Endometrial microvascular endothelial cells (primary cell): ENCODE measurements around the gene AEBP2. TPM values are rescaled to one million over a fixed set of nuclear protein-coding genes. Genes with fewer than 3 reads are reported as not detected.
"Not testable (repeated sequence)": the region's sequence is repeated elsewhere in the genome, so short reads cannot be mapped to it uniquely, and the experiment has no call there.

Experiments
- in situ Hi-C: cut with HindIII; loops from 2 replicates; pipeline ENCODE4 v1.10.0; 2017; ENCODE audit warnings: low sequenced_read_pairs, low pct_unique_long_range_greater_than_20kb; ENCODE audit errors: inconsistent ontology term
- total RNA-seq: library from RNA; depleted of rRNA; stranded (reverse); fragments of >200 nt; gene quantifications from one replicate; pipeline ENCODE4 v1.2.3, GENCODE V29; 2015; ENCODE audit errors: inconsistent ontology term

AEBP2 gene, protein sequence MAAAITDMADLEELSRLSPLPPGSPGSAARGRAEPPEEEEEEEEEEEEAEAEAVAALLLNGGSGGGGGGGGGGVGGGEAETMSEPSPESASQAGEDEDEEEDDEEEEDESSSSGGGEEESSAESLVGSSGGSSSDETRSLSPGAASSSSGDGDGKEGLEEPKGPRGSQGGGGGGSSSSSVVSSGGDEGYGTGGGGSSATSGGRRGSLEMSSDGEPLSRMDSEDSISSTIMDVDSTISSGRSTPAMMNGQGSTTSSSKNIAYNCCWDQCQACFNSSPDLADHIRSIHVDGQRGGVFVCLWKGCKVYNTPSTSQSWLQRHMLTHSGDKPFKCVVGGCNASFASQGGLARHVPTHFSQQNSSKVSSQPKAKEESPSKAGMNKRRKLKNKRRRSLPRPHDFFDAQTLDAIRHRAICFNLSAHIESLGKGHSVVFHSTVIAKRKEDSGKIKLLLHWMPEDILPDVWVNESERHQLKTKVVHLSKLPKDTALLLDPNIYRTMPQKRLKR
- total RNA-seq, result 14.1 TPM

DNA sequence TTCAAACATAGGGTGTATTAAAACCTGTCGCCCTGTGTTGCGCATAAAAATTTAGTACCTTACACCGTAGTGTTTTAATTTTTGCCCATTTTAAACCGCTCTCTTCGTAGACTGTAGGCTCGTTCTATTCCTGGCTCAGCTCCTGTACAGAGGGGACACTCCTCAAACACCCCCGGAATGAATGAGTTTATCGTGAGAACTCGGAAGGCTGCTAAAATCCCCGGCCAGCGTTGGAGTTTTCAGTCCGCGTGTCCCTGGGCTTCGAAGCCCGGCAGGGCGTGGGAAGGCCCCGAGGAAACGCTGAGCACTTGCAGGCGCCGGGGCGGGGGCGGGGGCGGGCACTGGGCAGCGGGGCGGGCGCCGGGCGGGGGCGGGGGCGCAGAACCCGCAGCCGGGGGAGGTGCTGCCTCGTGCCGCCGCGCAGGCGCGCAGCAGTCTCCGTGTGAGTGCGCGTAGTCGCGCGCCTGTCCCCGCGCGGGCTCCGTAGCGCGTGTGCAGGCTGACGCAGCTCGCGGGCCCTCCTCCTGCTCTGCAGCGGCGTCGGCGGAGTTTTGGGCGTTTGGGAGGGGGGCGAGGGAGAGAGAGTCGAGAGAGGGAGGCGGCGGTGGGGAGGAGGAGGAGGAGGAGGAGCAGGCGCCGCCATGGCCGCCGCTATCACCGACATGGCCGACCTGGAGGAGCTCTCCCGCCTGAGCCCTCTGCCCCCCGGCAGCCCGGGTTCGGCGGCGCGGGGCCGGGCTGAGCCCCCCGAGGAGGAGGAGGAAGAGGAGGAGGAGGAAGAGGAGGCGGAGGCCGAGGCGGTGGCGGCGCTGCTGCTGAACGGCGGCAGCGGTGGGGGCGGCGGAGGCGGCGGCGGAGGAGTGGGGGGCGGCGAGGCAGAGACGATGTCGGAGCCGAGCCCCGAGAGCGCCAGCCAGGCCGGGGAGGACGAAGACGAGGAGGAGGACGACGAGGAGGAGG lies at the start of gene AEBP2:
TSS of gene AEBP2 (plus strand) at position 434 of the 960 bp plus-strand sequence. CDS start at position 642, 208 bp downstream.
- in situ Hi-C loops, result no loop called here

DNA sequence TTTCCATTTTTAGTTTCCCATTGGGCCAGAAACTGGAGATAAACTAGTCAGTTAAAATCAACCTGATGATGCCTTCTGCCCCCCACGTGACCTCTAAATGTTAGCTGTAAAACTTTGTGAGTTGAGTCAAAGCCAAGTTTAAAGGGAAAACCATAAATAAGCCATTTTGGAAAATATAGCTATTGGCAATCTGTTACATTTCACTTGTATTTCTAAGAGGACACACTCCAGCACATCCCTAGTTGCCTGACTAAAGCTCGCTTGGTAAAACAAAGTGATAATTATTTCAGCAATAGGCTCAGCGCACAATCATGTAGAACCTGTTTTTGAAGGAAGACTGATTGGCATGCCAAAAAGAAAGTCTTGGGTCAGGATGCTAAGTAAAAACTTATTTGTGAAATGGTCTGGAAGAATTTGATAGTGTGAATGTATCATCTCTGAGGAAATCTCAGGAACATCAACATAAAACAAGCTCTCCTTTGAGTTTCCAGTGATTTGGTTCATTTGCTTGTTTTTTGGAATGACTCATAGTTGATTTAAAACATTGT lies 49.2 kb upstream of the AEBP2 start:
- in situ Hi-C loops, result no loop called here

DNA sequence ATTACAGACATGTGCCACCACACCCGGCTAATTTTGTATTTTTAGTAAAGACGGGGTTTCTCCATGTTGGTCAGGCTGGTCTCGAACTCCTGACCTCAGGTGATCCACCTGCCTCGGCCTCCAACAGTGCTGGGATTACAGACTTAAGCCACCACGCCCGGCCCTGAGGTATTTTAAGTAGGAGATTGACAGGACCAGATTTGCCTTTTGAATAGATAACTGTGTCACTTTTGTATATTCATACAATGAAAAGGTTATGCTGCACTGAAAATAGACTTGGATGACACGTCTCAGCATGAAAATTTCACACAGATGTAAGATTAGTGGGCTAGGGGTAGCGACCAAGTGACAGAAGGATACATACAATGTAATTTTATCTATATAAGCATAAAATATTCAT lies 46.6 kb upstream of the AEBP2 start:
- in situ Hi-C loops, result not testable (repeated sequence)

DNA sequence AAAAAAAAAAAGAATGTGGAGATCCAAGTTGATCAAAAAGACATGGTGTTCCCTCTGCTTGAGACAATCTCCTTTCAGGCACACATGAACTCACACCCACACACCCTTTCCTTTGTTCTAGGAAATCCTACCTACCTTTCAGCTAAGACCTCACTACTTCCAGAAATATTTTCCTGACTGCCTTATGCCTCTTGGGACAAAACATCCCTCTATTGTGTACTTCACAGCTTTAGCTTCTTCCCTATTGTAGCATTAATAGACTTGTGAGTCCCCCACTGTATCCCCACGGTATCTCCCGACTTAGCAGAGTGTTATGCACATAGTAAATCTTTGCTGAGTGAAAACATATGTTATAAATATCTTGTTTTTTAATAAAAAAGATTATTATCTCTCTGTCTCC lies 44.9 kb upstream of the AEBP2 start:
- in situ Hi-C loops, result no loop called here

DNA sequence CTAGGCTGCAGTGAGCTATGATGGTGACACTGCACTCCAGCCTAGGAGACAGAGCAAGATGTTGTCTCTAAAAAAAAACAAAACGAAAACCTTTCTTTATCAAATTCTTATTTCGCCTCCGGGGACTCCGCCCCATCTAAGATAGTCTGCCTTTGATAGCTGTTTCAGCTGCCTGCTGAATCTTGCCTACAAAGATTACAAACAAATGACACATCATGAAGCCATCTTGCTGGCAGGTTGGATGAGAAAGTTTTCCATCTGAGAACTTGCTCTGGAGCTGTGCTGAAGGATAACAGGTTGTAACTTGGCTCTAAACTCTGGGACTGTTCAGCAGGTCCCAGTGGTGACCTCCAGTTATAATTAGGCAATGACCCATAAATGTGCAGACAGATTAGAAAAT lies 41.8 kb upstream of the AEBP2 start:
- in situ Hi-C loops, result no loop called here

DNA sequence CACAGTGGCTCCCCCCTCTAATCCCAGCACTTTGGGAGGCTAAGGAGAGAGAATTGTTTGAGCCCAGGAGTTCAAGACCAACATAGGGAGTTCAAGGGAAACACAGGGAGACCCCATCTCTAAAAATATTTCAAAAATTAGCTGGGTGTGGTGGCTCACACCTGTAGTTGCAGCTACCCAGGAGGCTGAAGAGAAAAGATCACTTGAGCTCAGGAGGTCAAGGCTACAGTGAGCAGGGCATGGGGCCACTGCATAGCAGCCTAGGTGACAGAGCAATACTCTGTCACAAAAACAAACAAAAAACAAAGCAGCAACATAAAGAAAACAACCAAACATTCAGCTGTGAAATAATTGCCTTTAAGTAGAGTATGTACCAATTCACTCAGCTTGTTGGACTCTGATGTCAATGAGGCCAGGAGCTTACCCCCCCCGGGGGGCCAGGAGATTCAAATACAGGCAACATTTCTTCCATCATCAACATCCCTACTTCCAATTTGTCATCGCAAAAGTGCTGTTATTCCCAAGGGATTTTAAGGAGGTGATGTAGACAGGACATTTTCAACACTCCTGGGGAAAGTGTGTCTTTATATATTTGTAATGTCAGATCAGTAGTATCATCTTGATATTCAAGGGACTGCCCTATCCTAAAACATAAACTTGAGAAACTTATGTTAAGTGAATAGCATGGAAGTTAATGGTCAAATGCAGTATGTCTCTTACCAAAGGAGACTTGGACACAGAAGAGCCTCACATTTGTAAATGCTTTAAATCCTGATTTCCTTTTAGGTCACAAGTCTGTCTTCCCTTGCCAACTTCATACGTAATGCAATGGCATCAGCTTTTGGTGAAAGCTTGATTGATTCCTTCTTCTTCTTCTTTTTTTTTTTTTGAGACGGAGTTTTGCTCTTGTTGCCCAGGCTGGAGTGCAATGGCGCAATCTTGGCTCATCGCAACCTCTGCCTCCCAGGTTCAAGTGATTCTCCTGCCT lies 40.6 kb upstream of the AEBP2 start:
- in situ Hi-C loops, result no loop called here

DNA sequence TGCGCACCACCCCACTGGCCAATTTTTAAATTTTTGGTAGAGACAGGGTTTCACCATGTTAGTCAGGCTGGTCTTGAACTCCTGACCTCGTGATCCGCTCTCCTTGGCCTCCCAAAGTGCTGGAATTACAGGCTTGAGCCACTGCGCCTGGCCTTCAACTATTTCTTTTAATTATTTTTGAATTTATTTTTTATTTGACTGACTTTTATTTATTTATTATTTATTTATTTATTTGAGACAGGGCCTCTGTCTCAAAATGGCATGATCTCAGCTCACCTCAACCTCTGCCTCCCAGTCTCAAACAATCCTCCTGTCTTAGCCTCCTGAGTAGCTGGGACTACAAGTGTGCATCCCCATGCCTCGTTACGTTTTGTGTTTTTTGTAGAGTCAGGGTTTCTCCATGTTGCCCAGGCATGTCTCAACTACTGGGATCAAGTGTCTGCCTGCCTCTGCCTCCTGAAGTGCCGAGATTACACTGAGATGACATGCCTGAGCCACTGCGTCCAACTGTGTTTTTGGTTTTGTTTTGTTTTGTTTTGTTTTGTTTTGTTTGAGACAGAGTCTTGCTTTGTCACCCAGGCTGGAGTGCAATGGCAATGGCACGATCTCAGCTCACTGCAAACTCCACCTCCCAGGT lies 38.5 kb upstream of the AEBP2 start:
- in situ Hi-C loops, result not testable (repeated sequence)

DNA sequence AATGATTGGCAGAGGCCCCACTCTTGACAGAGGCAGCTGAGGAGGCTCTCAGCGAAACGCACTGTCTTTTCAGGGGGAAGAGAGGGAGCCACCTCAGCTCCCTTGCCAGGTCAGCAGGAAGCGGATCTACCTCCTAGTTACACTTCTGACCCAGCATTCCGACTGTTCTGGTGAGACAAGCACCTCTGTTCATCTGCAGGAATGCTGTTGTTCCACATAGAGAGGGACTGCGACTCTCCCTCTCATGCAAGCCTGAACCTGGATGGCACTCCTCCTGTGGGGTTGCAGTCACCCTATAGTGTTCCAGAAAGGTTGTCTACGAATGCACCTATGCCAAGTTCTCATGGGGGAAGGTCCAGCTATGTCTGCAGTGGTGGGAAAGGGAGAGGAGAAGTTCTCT lies 37.1 kb upstream of the AEBP2 start:
- in situ Hi-C loops, result no loop called here

DNA sequence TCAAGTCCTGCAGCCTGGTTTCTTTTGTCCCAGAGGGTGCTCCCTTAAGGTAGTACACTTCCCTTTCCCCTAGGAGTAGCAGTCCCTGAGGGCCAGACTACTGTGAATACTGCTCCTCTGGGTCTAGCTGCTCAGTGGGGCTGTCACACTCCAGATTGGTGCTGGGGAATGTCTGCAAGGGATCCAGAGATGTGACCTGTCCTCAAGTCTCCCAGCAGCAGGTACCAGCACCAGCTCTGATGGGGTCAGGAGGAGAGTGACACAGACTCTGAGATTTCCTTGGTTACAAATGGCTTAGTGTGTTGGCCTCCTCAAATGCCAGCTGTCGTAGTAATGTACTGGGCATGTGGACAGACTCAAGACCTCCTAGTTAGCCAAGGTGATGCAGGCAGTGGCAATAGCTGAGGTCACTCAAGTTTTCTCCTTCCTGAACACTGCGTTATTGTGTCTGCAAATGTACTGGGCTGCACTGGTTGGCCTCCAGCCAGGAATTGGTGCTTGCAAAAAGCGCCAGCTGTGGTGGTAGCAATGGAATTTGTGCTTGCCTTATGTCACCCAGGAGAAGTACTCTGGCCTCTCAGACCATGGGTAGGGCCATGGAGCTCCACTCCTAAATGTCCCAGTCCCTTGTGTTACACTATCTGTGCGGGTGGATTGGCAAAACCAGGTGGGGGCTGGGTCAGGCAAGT lies 36.4 kb upstream of the AEBP2 start:
- in situ Hi-C loops, result no loop called here

DNA sequence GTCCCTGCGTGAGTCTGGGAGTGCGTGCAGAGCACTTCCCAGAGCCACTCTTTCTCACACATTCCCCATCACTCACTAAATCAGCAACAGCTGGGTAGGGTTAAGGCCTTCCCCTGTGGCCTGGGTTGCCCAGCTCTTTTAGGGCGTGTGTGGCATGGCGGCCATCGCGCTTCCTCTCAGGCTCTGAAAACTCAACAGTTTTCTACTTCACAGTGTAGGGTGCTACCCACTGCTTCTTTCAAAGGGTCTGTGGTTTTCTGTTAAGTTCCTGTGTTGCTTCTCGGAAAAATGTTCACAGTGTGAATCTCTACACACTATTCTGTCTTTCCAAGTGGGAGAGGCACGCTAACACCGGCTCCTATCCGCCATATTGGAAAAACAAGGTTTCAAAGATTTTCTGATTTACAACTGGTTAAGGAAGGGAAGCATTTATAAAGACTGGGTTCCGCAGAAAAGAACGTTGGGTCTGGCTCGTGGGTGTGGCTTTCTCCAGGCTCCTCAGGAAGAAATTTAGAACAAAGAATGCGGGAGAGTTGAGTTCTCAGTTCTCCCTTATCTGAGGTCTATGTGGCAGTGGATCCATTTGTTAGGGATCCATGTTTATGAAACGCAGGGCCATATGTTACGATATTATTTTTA lies 34.9 kb upstream of the AEBP2 start:
- in situ Hi-C loops, result no loop called here

DNA sequence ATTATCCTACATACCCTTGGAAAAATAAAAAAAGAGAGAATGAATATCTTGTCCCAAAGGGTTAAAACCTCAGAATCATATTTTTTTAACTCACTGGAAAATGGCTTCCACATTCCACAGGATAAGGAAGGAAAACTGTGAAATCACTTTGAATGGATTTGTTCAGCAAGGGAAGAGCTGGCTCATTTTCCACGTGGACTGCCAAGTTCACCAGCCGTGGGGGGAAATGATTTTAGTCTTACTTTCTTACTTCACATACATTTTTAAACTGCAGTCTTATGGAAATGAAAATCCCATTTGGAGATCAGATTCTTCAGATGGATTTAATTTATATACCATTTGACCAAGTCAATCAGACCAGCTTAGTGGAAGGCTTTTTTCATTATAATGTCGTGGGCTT lies 29.9 kb upstream of the AEBP2 start:
- in situ Hi-C loops, result no loop called here

DNA sequence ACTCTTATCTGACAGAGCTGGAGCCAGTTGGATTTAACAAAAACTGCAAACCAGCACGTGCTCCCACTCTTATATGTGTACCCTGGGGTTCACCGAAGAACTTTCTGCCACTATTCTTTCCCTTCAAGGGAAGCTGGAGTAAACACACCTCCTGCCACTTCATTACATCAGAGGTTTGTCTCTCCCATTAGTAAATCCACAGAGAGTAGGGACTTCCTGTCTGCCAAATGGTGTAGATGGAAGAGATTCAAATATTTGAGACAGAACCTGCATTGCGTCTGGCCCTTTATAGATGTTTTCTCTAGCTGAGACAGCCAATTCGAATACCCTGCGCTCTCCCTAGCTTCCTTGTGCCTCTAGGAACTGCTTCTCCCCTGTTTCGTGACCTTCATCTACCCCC lies 29.1 kb upstream of the AEBP2 start:
- in situ Hi-C loops, result no loop called here

DNA sequence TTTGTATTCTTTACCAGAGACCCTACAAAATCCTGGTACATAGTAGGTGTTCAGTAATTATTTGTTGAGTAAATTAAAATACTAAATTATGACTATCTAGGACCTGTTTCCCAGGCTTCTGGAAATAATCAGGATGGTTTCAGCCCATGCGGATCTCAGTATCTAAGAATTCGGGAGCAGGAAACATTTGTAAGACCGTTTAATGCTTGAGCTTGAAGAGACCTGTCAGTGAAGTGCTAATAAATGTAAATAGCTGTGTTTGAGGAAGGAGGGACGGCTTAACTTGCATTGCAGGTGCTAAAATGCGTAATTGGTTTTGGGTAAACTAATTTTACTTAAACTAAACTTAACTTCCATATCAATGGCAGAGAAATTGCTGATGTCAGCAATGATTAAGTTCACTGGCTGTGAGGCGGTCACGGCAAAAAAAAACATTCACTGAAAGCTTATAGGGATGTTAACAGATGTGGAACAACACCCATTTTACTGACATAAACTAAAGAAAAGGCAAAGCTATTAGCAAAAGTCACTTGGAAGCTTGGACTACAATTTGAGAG lies 28.6 kb upstream of the AEBP2 start:
- in situ Hi-C loops, result no loop called here

DNA sequence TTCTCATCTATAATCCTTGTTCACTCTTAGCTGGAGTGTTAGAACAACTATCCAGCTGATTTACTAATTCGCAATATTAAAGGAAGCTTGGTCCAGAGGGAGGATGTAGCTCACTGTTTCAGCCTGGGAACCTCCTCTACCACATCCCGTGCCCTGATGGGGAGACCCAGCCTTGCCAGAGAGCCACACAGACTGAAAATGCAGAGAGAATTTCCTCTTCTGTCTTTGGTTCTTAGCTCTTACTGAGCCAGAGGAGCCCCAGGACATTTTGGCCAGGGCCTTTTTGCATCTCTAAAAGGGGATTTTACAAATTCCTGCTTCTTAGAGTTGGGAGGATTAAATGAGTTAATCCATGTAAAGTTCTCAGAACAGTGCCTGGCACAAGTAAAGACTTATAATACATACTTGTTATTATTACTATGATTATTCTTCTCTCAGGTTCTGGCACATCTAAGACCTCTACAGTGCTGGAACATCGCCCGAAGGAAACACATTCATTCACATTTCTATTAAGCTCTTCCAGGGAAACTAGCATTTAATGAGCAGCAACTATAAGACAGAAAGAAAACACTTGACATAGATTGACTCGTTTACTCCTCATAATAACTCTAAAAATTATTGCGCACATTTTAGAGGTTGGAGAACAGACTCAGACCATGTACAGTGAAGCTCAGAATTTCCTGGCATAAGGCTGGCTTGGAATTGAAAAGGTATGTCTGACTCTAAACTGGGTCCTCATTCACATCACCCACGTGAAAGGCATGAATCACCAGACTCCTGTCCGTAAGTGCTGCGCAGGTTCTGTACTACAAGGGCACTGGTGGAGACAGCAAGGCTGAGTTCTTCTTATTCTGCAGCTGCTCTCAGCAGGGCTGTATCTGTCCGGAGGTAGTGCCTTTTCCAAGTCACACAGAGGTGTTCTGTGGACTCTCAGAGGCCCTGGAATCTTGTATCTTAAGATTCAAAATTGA lies 27.8 kb upstream of the AEBP2 start:
- in situ Hi-C loops, result no loop called here

DNA sequence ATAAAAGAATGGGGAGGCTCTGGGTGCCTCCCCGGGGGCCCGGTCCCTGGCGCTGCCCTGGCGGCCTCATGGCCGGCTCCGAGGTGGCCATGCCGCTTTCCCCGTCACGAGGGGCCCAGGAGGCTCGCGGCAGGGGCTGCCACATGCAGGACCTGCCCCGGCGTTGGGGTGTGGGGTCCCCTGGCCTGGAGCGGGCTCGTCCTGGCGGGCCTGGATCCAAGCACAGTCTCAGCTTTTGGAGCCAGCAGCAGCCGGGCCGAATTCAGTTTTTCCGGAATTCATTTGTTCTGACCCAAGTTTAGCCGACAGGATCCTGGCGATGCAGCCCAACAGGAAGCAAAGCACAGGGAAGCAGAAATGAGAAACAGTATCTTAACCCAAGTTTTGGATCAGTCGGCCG lies 26.4 kb upstream of the AEBP2 start:
- in situ Hi-C loops, result no loop called here

DNA sequence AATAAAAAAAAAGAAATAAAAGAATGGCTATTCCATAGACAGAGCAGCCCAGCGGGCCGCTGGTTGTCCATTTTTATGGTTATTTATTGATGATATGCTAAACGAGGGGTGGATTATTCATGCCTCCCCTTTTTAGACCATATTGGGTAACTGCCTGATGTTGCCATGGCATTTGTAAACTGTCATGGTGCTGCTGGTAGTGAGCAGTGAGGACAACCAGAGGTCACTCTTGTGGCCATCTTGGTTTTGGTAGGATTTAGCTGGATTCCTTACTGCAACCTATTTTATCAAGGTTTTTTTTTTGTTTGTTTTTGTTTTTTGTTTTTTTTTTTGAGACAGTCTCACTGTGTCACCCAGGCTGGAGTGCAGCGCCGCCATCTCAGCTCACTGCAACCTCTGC lies 25.7 kb upstream of the AEBP2 start:
- in situ Hi-C loops, result not testable (repeated sequence)
